Measurements from ENCODE around the gene DNAH6.

DNAH6 gene

GRCh38 chr2:84799772-84800171 lies 283.5 kb downstream of the DNAH6 start:
- no peak for DNase-seq

DNA sequence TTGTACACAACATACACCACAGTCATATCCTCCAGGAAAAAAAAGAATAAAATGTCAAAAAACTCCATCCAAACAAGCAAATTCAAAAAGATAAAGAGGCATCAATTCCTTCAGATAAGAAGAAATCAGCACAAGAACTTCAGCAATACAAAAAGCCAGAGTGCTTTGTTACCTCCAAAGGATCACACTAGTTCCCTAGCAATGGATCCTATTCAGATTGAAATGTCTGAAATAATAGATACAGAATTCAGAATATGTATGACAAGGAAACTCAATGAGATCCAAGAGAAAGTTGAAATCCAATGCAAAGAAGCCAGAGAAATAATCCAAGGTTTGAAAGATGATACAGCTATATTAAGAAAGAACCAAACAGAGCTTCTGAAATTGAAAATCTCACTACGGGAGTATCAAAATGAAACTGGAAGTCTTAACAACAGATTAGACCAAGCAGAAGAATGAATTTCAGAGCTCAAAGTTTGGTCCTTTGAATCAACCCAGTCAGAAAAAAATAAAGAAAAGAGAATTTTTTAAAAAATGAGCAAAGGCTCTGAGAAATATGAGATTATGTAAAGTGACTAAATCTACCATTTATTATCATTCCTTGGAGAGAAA lies 284.0 kb downstream of the DNAH6 start:
- no peak for DNase-seq

DNA sequence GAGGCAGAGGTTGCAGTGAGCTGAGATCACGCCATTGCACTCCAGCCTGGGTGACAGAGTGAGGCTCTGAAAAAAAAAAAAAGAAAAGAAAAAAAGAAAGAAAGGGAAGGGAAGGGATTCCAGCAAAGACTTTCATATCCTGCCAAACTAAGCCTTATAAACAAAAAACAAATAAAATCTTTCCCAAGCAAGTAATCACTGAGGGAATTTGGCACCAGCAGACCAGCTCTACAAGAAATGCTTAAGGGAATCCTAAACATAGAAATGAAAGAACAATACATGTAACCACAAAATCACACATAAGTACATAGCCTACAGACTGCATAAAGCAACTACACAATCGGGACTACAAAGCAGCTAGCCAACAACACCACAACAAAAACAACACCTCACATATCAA lies 285.5 kb downstream of the DNAH6 start:
- DNase-seq = no peak

- no peak for DNase-seq
Measured at GRCh38 chr2:84805250-84805958, 289.1 kb downstream of the DNAH6 start.

DNA sequence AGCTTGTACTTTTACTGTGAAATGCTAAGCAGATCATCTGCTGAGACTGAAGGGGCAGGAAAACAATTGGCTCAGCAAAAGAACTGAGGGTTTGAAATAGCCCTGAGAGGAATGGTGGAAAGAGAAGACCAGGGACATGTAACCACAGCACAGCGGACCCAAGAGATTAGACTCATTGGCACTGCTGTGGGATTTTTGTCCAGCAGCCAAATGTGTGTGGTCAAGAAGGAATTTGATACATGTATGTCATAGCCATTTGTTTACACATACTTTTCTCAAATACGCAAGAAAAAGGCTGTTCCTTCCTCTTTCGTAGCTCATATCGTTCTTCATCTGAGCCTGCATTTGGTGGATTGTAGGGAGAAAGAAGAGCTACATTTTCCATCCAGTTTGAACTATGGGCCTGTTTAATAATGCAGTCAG lies 290.8 kb downstream of the DNAH6 start:
- DNase-seq = no peak

DNA sequence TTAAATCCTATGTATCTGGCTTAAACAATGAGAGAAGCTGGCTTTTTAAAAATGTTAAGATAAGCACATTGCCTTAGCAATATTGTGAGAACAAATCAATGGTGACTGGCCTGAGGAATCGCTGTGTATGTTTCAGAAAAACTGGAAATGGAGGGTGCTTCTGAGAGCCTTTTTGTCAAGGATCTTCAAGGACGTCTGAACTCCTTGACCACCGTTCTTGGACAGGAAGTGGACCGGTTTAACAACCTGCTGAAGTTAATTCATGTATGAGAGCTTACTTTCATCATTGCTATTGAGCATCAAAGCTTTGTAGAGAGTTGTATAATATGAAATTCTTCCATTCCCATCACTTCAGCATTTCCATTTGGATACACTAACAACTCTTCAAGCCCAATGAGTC lies 292.0 kb downstream of the DNAH6 start:
- DNase-seq = no peak

DNA sequence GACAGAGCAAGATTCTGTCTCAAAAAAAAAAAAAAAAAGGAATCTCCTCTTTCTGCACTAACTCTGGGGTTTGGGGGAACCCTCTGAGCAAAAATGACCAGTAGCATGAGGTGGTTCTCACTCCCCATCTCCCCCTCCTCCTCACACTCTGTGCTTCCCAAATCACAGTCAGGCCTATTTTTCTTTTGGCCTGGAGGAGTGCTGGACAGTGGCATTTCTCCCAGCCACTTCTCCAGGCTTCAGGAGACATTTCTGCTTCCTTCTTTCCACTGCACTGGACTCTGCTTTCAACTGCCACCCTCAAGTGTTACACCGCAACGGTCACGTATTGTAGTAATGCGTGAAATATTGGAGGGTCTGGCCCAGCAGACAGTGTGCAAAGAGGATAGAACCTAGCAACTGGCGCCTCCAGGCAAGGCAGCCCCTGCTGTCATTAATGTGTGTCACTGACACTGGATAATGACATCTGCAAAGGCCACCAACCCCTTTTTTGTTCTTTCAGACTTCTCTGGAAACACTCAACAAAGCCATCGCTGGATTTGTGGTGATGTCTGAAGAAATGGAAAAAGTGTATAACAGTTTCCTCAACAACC lies 295.6 kb downstream of the DNAH6 start:
- DNase-seq = no peak

GRCh38 chr2:84815146-84815545 lies 298.8 kb downstream of the DNAH6 start:
- DNase-seq = no peak

- DNase-seq = no peak
Measured at GRCh38 chr2:84816426-84817026, 300.2 kb downstream of the DNAH6 start.

DNA sequence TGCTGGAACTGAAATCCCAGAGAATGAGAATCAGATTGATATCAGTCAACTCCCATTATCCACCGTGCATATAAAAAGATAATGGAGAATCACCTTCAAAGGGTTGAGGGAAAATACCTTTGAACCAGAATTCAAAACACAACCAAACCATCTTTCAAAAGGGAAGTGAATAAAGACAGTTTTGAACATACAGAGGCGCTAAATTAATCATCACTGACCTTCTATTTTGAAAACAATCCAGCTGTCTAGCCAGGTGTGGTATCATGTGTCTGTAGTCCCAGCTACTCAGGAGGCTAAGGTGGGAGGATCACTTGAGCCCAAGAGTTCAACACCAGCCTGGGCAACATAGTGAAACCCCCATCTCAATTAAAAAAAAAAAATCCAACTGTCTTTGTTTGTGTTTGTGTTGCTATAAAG lies 300.9 kb downstream of the DNAH6 start:
- DNase-seq = no peak

GRCh38 chr2:84821806-84822205 lies 305.5 kb downstream of the DNAH6 start:
- DNase-seq = no peak

DNA sequence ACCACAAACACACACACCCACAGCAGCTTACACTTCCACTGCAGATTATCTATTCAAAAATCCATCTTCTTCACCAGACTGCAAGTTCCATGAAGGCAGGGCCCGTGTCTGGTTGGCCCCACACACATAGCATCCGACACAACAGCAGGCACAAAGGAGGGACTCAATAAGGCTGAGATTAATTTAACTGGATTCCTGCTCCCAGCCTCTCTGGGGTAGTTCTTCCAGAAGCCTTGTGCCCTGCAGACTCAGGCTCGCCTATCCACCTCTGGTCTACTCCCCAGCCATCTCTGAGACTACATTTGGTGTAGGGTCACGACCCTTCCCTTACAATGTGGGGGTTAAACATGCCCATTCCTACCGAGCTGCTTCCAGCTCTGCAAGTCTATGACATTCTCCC lies 306.9 kb downstream of the DNAH6 start:
- DNase-seq = no peak

DNA sequence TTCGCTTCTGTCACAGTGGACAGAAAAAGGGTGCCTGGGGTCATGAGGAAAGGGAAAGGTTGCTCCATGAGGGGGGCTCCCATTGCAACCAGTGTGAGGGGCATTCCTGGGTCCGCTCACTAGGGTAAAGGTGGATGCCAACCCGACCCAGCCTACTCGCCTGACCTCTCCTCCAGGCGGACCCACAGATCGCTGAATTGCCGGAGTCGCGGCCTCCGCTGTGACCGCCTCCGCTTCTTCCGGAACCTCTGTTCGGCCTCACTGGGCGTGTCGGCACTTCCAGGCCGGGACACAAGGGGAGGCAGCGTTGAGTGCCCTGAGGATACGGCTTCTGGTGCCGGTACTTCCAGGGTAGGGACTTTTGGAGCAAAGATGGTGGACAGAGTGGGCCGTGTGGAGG lies 307.5 kb downstream of the DNAH6 start:
- DNase-seq = no peak

DNA sequence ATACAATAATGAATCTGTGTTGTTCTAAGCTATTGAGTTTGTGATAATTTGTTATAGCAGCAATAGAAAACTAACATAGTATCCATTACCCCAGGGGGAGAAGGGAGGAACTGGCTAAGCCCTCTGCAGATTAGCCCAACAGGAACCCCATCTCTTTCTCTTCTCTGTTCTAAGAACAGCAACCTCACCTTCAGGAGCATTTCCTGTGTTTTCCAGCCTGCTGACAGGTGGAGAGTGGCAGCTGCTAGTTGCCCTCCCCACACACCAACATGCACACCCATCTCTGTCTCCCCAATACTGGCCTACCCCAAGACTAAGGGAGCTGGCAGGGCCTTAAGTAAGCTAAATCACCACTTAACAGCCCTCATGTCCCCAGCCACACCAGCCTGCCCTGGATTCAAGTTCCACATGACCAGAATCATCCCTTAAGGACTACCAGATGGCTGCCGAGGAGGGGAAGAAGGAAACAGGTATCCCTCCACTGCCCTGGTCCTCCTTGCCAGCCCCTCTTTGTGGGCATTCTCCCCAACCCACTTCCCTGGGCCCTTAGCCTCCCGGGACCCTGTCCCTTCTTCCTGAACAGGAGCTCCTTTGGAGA lies 311.8 kb downstream of the DNAH6 start:
- no peak for DNase-seq

DNA sequence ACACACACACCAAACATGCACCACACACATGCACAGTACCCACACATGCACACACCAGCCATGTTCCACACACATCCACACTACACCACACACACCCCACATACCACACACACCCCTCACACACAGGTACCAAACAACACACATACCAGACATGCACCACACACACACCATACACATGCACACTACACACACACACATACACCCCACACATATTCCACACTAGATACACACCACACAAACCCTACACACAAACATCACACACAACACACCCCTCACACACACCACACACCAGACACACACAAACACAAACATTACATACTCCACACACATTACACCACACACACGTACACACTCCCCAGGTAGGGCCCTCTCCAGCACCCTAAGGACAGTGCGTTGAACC lies 313.4 kb downstream of the DNAH6 start:
- DNase-seq = no peak

DNA sequence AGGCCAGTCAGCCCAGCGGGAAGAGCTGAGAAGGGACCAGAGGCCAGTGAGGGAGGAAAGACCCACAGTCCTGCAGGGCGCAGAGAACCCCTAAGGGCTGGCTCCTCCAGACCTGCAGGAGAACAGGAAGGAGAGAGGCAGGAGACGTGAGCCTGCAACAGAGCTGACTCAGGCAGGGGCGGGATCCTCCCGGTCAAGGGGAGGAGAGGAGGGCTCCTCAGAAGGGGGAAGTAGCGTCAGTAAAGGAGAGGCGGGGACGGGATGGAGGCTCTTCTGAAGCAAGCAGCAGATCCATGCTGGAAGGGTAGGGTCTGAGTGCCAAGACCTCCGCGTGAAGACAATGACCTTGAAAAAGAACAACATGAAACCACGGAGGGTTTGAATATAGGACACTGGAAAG lies 313.8 kb downstream of the DNAH6 start:
- DNase-seq = peak in 20 of 51 donors; percentile 2 to 35 (median 10)

GRCh38 chr2:84830758-84831500 lies 314.6 kb downstream of the DNAH6 start:
- no peak for DNase-seq

DNA sequence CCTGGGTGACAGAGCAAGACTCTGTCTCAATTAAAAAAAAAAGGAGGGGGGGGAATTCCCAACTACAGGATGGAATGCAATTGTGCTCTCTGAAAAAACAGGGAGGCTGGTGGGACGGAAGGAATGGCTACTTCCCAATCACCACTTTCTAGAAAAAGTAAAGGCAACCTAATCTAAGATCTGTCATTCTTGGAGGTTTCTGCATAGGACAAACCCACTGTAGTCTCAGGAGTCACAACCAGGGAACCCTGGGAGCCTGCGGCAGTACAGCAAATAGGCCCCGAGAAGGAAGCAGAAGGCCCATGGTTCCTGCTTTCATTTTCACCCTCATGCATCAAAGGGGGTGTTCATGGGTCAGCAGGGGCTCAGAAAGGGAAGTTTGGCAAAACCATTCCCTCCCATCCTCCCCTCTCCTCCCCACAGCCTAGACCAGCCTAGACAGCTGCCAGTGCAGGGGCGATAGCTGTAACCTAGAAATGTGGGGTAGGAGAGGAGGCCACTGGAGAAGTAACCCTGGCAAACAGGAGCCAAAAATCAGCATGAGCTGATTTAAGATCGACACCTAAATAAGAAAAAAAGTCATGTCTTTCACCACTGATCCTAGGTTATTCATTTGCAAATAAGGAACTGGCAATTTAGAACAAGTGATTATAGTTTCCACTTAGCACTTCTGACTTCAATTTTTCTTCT lies 316.6 kb downstream of the DNAH6 start:
- DNase-seq = peak in 29 of 51 donors; percentile 2 to 32 (median 11)

GRCh38 chr2:84833481-84834150 lies 317.3 kb downstream of the DNAH6 start:
- DNase-seq = no peak

GRCh38 chr2:84836215-84836614 lies 319.9 kb downstream of the DNAH6 start:
- DNase-seq = no peak

All from hypothalamus (tissue), 51 donors.